Heart left ventricle (tissue), 16 donors: ENCODE measurements around the gene SNUPN. TPM values are rescaled to one million over a fixed set of nuclear protein-coding genes. Genes with fewer than 3 reads are reported as not detected.

Experiments
- ATAC-seq, 4 donors: fragments of 200-7000 bp; cut with Tn5 transposase; one replicate each; pipeline ENCODE4 v1.9.1; 2020 to 2022; ENCODE audit warnings: moderate library complexity in 4 of 4, mild to moderate bottlenecking in 3 of 4, moderate number of reproducible peaks in 1 of 4
- DNase-seq, 5 donors: peaks; one replicate each; pipeline ENCODE4 v3.0.0-alpha.2; 2020
- H3K27ac ChIP-seq, 12 donors: fragments of 200-600 bp; sonication (generic) in 4 of 12; one replicate each; pipeline versions ENCODE4 v1.5.0 to v1.8.0; 2016 to 2022; ENCODE audit warnings: mild to moderate bottlenecking in 2 of 12
- H3K27me3 ChIP-seq, 9 donors: fragments of 200-600 bp; sonication (generic) in 2 of 9; one replicate each; pipeline versions ENCODE4 v1.5.1 to v1.8.0; 2016 to 2022; ENCODE audit warnings: mild to moderate bottlenecking in 3 of 9
- H3K36me3 ChIP-seq, 9 donors: fragments of 200-600 bp; sonication (generic) in 2 of 9; one replicate each; pipeline versions ENCODE4 v1.5.0 to v1.8.0; 2018 to 2022; ENCODE audit warnings: mild to moderate bottlenecking in 2 of 9
- H3K4me1 ChIP-seq, 12 donors: fragments of 200-600 bp; sonication (generic) in 4 of 12; one replicate each; pipeline versions ENCODE4 v1.5.0 to v1.8.0; 2016 to 2022; ENCODE audit warnings: mild to moderate bottlenecking in 3 of 12
- H3K4me3 ChIP-seq, 12 donors: fragments of 200-600 bp; sonication (generic) in 4 of 12; one replicate each; pipeline versions ENCODE4 v1.5.0 to v1.8.0; 2017 to 2022; ENCODE audit warnings: mild to moderate bottlenecking in 9 of 12, moderate library complexity in 4 of 12
- H3K9me3 ChIP-seq, 12 donors: fragments of 200-600 bp; sonication (generic) in 4 of 12; one replicate each; pipeline versions ENCODE4 v1.5.0 to v1.8.0; 2016 to 2022; ENCODE audit warnings: mild to moderate bottlenecking in 1 of 12
- CTCF ChIP-seq, 12 donors: fragments of 200-600 bp; sonication (generic) in 4 of 12; IDR thresholded peaks; one replicate each; pipeline versions ENCODE4 v1.5.0 to v1.8.0; 2018 to 2022; ENCODE audit warnings: antibody characterized with exemption in 12 of 12, mild to moderate bottlenecking in 5 of 12
- POLR2A ChIP-seq, 2 donors: fragments of 450-650 bp; IDR thresholded peaks; one replicate each; pipeline ENCODE4 v1.6.1; 2017; ENCODE audit warnings: antibody characterized with exemption in 2 of 2, mild to moderate bottlenecking in 2 of 2, moderate library complexity in 2 of 2
- WGBS, 4 donors: extraction: QIAGEN DNeasy Blood & Tissue Kit in 2 of 4; methylation state at CpG; one replicate each; pipeline versions ENCODE4 v1.1.5 to v1.1.7; 2013 to 2018; 5-methylcytosine and 5-hydroxymethylcytosine counted together
- intact Hi-C, 10 donors: fragments of 100-400 bp; cut with DNase I; formaldehyde crosslinking; loops; one replicate each; pipeline versions ENCODE4 v1.11.1 to v1.14.2; 2022
- polyA plus RNA-seq, 2 donors: library from polyadenylated mRNA; stranded (reverse); fragments of 200-250 nt; gene quantifications; one replicate each; pipeline ENCODE4 v1.2.3, GENCODE V29; 2013
- total RNA-seq, 9 donors: library from RNA; depleted of rRNA in 2 of 9; stranded (reverse); fragments of >200 nt in 2 of 9; fragmentation: NEBNext Ultra II Directional in 3 of 9; extraction: Animal tissue kit (Norgen Biotek cat#: 25700) in 3 of 9; gene quantifications; one replicate each; pipeline versions ENCODE4 v1.1.0 to v1.2.4, GENCODE V29; 2016 to 2023
- donor health status: ischemic (EF 13 %, LVEDD 7.1; RV severe dilation, severe dysfunction).
- donor health status: healthy with polysubstance abuse.
- donor health status: DM: no; HTN: yes; CAD: no.
- donor health status: DM: no; HTN: no; CAD: no.
- donor health status: ischemic (EF 25% LVEDD 6.9; RV normal size, moderate dysfunction).
- donor health status: ischemic (EF 25% LVEDD 5.7; RV mildly dilated, moderate dysfunction).
- donor health status: healthy.
- donor health status: DM: yes; HTN: yes; CAD: no.
- donor health status: ischemic (EF 35%, LVEDD 5.7; RV mildly dilated, moderate dysfunction).
- donor health status: nonischemic (EF 11% LVEDD 7.7; RV severe dilation, severe dysfunction).
- donor health status: DM: yes; HTN: yes; CAD: no.
- donor health status: PGD.
- donor health status: ischemic (EF 29% LVEDD 5.4; RV normal size, mild dysfunction).
- donor health status: nonischemic (EF 23%, LVEDD 6.1; RV moderate dilation, normal function).

Gene SNUPN
- total and polyA plus RNA-seq, 11 donors = 13.2 to 21.6 (median 14.5) TPM

GRCh38 chr15:75647370-75648155 lies 22.0 kb upstream of the SNUPN start, which contains the start of gene SNX33:
Gene SNX33 (plus strand): TSS chr15:75647912. CDS start chr15:75649103, 1,191 bp downstream.
- Histone ChIP-seq H3K4me3 (peak within 1 kb of the TSS; percentile 63 to 97 (median 86)), H3K27ac (peak within 1 kb of the TSS; percentile 83 to 99 (median 96)), H3K36me3 (peaks cover 0 to 16% (median 0%) of the 10 kb centered on the region in 9 donors), H3K4me1 (peaks cover 8 to 58% (median 51%) of the 10 kb centered on the region in 12 donors), H3K9me3 (no peaks in the 10 kb centered on the region), H3K27me3 (no peaks in the 10 kb centered on the region)
- 0 to 1% (median 0%) methylated on average over 31 to 76 of the region's 76 CpGs for WGBS, 4 donors
- ATAC-seq (peak; percentile 39 to 86 (median 80)), DNase-seq (peak; percentile 88 to 91 (median 89))
- TF ChIP-seq POLR2A (IDR thresholded peaks at IDR 0.05) (peak in 1 of 2 donors; percentile 68), CTCF (IDR thresholded peaks at IDR 0.05) (peak; percentile 30 to 66 (median 50))
- intact Hi-C loops = loop anchor here in 5 of 10 donors (1.0 to 10.0 kb wide), 6 partner anchors 19 to 283 kb away; partner anchors contain the start of genes SIN3A (in 2 of the 5) and MAN2C1 (in 1 of the 5)

- ATAC-seq (peak; percentile 11 to 35 (median 25)), DNase-seq (peak in 3 of 5 donors; percentile 58 to 80 (median 66))
- peak overlapping the region; percentile 83 to 99 (median 96) for H3K27ac ChIP-seq
- H3K27me3 ChIP-seq = no peaks in the 10 kb centered on the region
- TF ChIP-seq POLR2A (IDR thresholded peaks at IDR 0.05) (no peak), CTCF (IDR thresholded peaks at IDR 0.05) (no peak)
- peak overlapping the region; percentile 63 to 97 (median 86) for H3K4me3 ChIP-seq
- H3K36me3 ChIP-seq = peaks cover 0 to 16% (median 0%) of the 10 kb centered on the region in 9 donors
- WGBS, 4 donors = 0 to 1% (median 1%) methylated on average over 22 to 26 of the region's 26 CpGs
- peaks cover 8 to 52% (median 45%) of the 10 kb centered on the region in 12 donors for H3K4me1 ChIP-seq
- intact Hi-C loops = loop anchor here in 5 of 10 donors (2.0 to 10.0 kb wide), 5 partner anchors 20 to 282 kb away; partner anchors contain the start of genes SIN3A (in 2 of the 5) and MAN2C1 (in 1 of the 5)
- H3K9me3 ChIP-seq = no peaks in the 10 kb centered on the region
Observed at GRCh38 chr15:75646944-75647364, 21.4 kb upstream of the SNUPN start.

GRCh38 chr15:75646112-75646943 lies 20.8 kb upstream of the SNUPN start:
- ATAC-seq = no peak
- WGBS, 4 donors = 42 to 51% (median 44%) methylated on average over 5 of the region's 5 CpGs

More at GRCh38 chr15:75646112-75646943, 20.8 kb upstream of the SNUPN start:
- H3K4me3 ChIP-seq = peak overlapping the region; percentile 63 to 97 (median 86)
- H3K4me1 ChIP-seq = peaks cover 8 to 47% (median 39%) of the 10 kb centered on the region in 12 donors
- H3K27me3 ChIP-seq = no peaks in the 10 kb centered on the region
- H3K36me3 ChIP-seq = peaks cover 0 to 16% (median 0%) of the 10 kb centered on the region in 9 donors
- peak overlapping the region; percentile 83 to 99 (median 96) for H3K27ac ChIP-seq
- TF ChIP-seq POLR2A (IDR thresholded peaks at IDR 0.05) = no peak
- no peak for TF ChIP-seq CTCF (IDR thresholded peaks at IDR 0.05)
- H3K9me3 ChIP-seq = no peaks in the 10 kb centered on the region
- intact Hi-C loops = loop anchor here in 5 of 10 donors (2.0 to 10.0 kb wide), 5 partner anchors 20 to 282 kb away; partner anchors contain the start of genes SIN3A (in 2 of the 5) and MAN2C1 (in 1 of the 5)
- DNase-seq = no peak
